GM18868 (cell line): ENCODE data around the gene BCS1L.
"Not testable (repeated sequence)": the region's sequence is repeated elsewhere in the genome, so short reads cannot be mapped to it uniquely, and the experiment has no call there.

Experiments
- ATAC-seq: cut with Tn5 transposase; IDR thresholded peaks from one replicate; pipeline ENCODE4 v1.9.1; 2021; ENCODE audit warnings: mild to moderate bottlenecking, moderate library complexity; ENCODE audit not compliant: unreplicated experiment

Gene BCS1L

GRCh38 chr2:218659988-218660358 lies 490 bp downstream of the BCS1L start:
- ATAC-seq = no peak

- no peak for ATAC-seq
Measured at GRCh38 chr2:218662377-218662776, 2.9 kb downstream of the BCS1L start.

GRCh38 chr2:218662827-218663226 lies 3.3 kb downstream of the BCS1L start:
- no peak for ATAC-seq

- no peak for ATAC-seq
Measured at GRCh38 chr2:218663901-218664300, 4.4 kb downstream of the BCS1L start.

GRCh38 chr2:218664653-218665052 lies 5.2 kb downstream of the BCS1L start:
- no peak for ATAC-seq

GRCh38 chr2:218671097-218671653 lies 11.7 kb downstream of the BCS1L start:
- ATAC-seq = no peak

GRCh38 chr2:218671654-218672566 lies 12.4 kb downstream of the BCS1L start, which contains the start of the genes RNF25 and STK36:
Gene RNF25, minus strand, starts transcription at chr2:218672002. Its CDS starts 32 bp downstream, at chr2:218671970.
Gene STK36, plus strand, starts transcription at chr2:218672086. Its CDS starts 744 bp downstream, at chr2:218672830.
- ATAC-seq = peak; percentile 99

GRCh38 chr2:218679119-218679518 lies 19.6 kb downstream of the BCS1L start:
- no peak for ATAC-seq

- no peak for ATAC-seq
Measured at GRCh38 chr2:218680061-218680460, 20.6 kb downstream of the BCS1L start.

- not testable (repeated sequence) for ATAC-seq
Measured at GRCh38 chr2:218687400-218688060, 28.0 kb downstream of the BCS1L start.

GRCh38 chr2:218691234-218691633 lies 31.8 kb downstream of the BCS1L start:
- ATAC-seq = no peak

- ATAC-seq = no peak
Measured at GRCh38 chr2:218694405-218695145, 35.1 kb downstream of the BCS1L start.

- ATAC-seq = no peak
Measured at GRCh38 chr2:218698885-218699284, 39.4 kb downstream of the BCS1L start.

- no peak for ATAC-seq
Measured at GRCh38 chr2:218701806-218702205, 42.3 kb downstream of the BCS1L start.

GRCh38 chr2:218703341-218703740 lies 43.9 kb downstream of the BCS1L start:
- ATAC-seq = no peak

- ATAC-seq = no peak
Measured at GRCh38 chr2:218708086-218708485, 48.6 kb downstream of the BCS1L start.

GRCh38 chr2:218709908-218710307 lies 50.4 kb downstream of the BCS1L start:
- ATAC-seq = no peak

- no peak for ATAC-seq
Measured at GRCh38 chr2:218710334-218710686, 50.8 kb downstream of the BCS1L start.

- peak; percentile 94 for ATAC-seq
Measured at GRCh38 chr2:218710687-218711549, 51.4 kb downstream of the BCS1L start, which contains the start of gene TTLL4. Gene TTLL4, plus strand, starts transcription at chr2:218710835. Its CDS starts 26,842 bp downstream, at chr2:218737677.

- ATAC-seq = no peak
Measured at GRCh38 chr2:218711550-218711929, 52.1 kb downstream of the BCS1L start.
